ENCODE results near the gene SUGCT.

The SUGCT gene

GRCh38 chr7:40800771-40801170 lies 666.0 kb downstream of the SUGCT start:
- DNase-seq, result no peak

GRCh38 chr7:40802497-40802896 lies 667.7 kb downstream of the SUGCT start:
- no peak for DNase-seq

- no peak for DNase-seq
Observed at GRCh38 chr7:40804477-40805215, 669.8 kb downstream of the SUGCT start.

GRCh38 chr7:40805361-40805760 lies 670.6 kb downstream of the SUGCT start:
- no peak for DNase-seq

- DNase-seq, result no peak
Observed at GRCh38 chr7:40808378-40808942, 673.7 kb downstream of the SUGCT start.

GRCh38 chr7:40810274-40810673 lies 675.5 kb downstream of the SUGCT start:
- no peak for DNase-seq

GRCh38 chr7:40811666-40812065 lies 676.9 kb downstream of the SUGCT start:
- DNase-seq, result no peak

- DNase-seq, result no peak
Observed at GRCh38 chr7:40815022-40815421, 680.2 kb downstream of the SUGCT start.

GRCh38 chr7:40815512-40815911 lies 680.7 kb downstream of the SUGCT start:
- DNase-seq, result no peak

GRCh38 chr7:40822861-40823260 lies 688.1 kb downstream of the SUGCT start:
- DNase-seq, result no peak

GRCh38 chr7:40824461-40824860 lies 689.7 kb downstream of the SUGCT start:
- DNase-seq, result no peak

- no peak for DNase-seq
Observed at GRCh38 chr7:40826411-40827221, 691.8 kb downstream of the SUGCT start.

- no peak for DNase-seq
Observed at GRCh38 chr7:40827222-40828085, 692.6 kb downstream of the SUGCT start.

- DNase-seq, result no peak
Observed at GRCh38 chr7:40828686-40829600, 694.1 kb downstream of the SUGCT start.

- no peak for DNase-seq
Observed at GRCh38 chr7:40833191-40833887, 698.5 kb downstream of the SUGCT start.

- DNase-seq, result no peak
Observed at GRCh38 chr7:40833888-40834234, 699.1 kb downstream of the SUGCT start.

- DNase-seq, result no peak
Observed at GRCh38 chr7:40836218-40836617, 701.4 kb downstream of the SUGCT start.

- no peak for DNase-seq
Observed at GRCh38 chr7:40839881-40840280, 705.1 kb downstream of the SUGCT start.

- DNase-seq, result no peak
Observed at GRCh38 chr7:40840990-40841389, 706.2 kb downstream of the SUGCT start.

- no peak for DNase-seq
Observed at GRCh38 chr7:40842641-40843040, 707.8 kb downstream of the SUGCT start.

- DNase-seq, result no peak
Observed at GRCh38 chr7:40843338-40843985, 708.7 kb downstream of the SUGCT start.

Data from DMS79 (cell line).